RKO (cell line): ENCODE measurements around the gene SPCS2.
"Not testable (repeated sequence)": the region's sequence is repeated elsewhere in the genome, so short reads cannot be mapped to it uniquely, and the experiment has no call there.

Experiments used
- DNase-seq: peaks from one replicate; pipeline ENCODE4 v3.0.0-alpha.2; 2016; ENCODE audit warnings: low spot score

Gene SPCS2

DNA sequence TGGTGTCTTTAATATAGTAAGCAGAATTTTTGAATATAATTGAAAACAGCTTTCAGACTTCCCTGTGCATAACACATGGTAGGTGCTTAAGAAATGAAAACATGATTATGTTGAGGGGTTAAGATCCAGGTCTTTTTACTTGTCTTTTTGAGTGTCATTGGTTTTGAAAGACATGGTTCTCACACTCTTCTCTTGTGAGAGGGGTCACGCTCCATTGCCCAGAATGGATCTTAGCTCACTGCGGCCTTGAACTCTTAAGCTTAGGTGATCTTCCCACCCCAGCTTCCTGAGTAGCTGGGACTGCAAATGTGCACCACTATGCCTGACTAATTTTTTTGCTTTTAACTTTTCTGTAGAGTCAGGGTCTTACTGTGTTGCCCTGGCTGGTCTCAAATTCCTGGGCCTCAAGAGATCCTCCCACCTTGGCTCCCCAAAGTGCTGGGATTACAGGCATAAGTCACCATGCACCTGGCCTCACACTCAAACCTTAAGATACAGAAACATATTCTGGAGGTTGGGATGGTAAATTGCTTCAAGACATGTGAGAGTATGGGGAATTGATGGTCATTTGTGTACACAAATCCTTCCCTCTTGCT lies 1.4 kb downstream of the SPCS2 start:
- no peak for DNase-seq

DNA sequence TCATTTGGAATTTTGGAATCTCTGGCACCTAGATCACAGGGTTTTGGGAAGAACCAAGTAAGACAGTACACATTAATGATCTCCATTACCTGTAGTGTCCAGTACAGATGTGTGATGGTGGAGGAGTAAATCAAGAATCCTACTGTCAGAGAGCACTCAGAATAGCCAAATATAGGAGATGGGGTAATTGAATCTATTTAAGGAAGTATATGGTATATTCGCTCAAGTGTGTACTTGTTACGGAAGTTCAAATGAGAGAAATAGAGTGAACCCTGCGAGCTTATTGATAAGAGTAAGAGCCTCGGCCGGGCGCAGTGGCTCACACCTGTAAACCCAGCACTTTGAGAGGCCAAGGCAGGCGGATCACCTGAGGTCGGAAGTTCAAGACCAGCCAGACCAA lies 2.2 kb downstream of the SPCS2 start:
- no peak for DNase-seq

DNA sequence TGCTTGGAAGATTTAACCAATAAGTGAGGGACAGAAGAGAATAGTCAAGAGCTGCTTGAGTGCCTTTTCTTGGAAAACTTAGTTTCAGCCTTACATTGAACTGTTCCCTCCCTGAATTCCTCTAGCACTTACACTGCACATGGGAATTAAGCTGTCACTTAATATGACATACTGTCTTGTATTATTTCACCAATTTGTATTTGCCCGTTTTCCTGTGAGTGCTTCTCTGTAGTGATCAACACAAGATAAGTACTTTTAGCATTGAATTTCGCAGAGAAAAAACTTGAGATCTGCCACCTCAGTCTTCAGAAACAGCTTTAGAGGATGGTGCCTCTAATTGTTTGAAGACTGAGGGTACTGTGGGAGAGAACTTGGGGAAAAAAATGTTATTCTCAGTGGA lies 3.7 kb downstream of the SPCS2 start:
- DNase-seq: no peak

DNA sequence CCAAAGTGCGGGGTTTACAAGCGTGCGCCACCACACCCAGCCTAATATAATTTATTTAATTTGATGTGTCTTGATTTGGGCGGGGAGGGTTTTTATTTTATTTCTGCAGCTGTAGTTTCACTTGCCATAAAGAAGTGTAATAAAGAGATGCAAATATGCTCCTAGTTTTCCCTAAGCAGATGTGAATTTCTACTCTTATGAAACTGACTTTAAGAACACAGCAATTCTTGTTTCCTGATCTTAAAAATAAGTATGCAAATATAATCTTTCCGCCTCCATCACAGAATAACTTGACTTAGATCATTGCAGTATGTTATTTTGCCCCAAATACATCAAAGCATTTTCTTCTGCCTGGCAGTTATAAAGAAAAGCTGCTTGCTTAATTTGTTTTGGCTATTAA lies 4.4 kb downstream of the SPCS2 start:
- no peak for DNase-seq

DNA sequence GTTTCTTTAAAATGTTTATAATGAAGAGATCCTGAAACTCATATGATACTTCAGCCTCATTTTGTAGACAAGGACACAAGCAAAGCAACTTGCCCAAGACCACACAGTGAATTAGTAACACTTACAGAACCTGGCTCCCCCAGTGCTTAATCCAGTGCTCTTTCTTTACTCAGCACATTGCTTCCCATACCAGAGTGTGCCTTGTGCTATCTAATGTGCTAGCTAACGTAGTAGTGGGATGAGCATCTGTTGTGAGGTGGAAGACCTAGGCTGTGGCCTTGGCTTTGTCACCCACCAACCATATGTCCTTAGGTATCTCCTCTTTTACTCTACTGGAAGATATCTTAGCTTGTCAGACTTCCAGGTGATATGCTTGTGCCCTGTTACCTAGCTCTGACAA lies 5.1 kb downstream of the SPCS2 start:
- DNase-seq: no peak

DNA sequence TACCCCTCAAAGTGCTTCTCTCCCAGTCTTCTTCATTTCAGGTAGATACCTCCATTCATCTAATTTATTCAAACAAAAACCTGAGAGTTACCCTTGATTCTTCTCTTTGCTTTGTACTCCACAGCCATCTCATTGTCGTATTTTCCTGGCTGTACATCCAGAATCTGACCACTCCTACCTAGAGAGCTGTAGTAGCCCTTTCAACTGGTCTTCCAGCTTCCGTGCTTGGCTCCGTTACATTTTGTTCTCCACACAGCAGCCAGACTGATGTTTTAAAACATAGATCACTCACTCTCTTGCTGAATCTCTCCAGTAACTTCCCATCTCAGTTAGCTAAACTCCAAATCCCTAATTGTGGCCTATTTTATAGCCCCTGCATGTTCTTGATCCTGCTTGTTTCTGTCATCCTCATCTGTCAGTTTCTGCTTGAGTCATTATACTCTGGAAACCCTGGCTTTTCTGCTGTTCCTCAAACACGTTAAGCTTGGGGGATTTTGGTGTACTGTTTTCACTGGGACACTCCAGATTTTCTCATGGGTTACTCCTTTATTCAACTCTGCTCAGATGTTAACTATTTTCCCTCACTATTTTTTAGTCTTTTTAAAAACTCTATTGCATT lies 7.4 kb downstream of the SPCS2 start:
- DNase-seq: no peak

DNA sequence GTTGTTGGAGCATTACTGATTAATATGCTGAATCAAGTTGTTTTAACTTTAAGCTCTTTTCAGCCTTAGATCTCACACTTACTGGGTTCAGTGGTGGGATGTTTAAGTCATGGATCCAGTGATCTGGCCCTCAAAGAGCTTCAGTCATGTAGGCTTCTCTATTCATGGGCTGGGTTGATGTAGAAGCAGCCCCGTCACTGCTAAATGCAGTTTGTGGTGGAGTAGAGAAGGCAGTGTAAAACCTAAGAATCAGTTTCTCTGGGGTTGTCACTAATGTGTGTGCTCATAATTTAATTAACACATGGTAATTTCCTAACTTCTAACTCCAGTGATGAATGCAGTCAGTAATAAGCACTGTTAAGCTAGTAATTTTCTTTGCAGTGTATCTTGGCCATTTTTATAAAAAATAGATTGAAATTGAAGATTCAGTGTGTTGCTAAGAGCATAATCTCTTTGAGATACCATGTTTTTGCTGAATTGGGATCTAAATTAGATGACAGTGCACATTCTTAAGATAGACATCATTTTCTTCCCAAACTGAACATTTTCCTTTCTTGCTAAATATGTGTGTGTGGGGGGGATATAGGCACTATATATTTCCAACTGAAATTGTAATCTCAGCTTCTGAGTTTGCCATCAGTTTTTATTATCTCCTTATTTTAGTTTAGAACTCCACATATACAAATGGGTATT lies 9.0 kb downstream of the SPCS2 start:
- no peak for DNase-seq

DNA sequence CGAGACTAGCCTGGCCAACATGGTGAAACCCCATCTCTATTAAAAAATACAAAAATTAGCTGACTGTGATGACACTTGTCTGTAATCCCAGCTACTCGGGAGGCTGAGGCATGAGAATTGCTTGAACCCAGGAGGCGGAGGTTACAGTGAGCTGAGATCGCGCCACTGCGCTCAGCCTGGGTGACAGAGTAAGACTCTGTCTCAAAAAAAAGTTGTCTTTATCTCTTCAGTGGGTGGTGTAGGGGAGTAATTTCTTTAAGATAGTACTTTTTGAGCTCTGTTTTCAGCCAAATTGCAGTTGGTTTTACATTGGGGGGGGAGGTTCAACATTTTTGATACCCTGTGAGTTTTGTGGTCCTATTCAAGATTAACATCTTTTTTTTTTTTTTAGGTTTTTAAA lies 11.1 kb downstream of the SPCS2 start:
- DNase-seq: not testable (repeated sequence)

DNA sequence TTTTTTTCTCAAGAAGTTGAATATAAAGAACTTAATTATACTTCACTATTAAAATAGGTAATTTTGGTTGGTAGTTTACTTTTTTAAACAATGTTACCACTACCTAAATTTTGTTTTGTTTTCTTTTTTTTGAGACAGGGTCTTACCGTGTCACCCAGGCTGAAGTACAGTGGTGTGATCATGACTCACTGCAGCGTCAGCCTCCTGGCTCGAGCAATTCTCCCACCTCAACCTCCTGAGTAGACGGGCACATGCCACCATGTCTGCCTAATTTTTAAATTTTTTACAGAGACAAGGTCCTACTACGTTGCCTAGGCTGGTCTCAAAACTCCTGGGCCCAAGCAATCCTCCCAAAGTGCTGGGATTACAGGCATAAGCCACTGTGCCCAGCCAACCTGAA lies 17.6 kb downstream of the SPCS2 start:
- no peak for DNase-seq

DNA sequence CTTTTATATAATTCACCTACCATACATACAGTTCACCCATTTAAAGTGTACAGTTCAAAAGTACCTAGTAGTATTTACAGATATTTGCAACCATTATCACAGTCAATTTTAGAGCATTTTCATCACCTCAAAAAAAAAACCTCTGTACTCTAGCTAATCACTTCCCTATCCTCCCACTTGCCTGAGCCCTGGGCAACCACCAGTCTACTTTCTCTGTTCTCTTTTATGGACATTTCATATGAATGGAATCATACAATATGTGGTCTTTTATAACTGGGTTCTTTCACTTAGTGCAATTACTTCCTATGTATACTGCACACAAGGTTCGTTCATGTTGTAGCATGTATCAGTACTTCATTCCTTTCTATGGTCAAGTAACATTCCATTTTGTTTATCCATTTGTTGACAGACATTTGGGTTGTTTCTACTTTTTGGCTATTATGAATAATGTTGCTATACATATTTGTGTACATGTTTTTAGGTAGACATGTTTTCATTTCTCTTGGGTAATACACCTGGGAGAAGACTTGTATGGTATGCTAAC lies 21.9 kb downstream of the SPCS2 start:
- no peak for DNase-seq

DNA sequence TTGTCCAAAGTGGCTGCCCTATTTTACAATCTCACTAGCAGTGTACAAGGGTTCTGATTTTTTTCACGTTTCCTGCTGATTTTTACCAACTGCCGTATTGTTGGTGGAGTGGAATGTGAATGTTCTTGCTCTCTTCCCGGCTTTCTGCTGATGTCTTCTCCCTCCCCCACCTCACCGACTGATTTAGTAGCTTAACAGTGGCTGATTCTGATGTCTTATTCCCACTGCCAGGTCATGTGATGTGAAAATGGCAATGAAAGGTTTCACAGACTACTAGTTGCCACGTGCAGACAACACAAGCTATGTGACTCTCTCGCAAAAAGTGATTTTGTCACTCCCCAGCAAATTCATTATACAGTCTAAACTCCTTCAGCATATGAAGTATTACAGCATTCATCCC lies 22.4 kb downstream of the SPCS2 start:
- no peak for DNase-seq

DNA sequence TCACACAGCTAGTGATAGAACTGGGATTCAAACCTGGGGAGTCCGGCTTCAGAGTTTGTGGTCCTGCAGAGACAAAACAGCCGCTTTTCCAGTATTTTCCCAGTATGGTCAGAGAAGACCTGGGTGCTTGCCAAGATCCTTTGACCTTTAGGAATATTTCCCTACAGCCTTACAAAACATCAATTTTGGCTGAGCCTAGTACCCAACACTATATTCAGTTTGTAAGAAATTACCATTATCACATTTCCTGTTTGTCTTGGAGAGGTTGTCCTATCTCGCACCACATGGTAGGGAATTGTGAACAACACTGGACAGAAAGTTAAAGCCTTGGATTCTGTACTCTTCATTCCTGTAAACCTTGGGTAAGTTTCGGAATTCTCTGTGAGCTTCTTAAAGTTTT lies 29.0 kb downstream of the SPCS2 start:
- DNase-seq: no peak

DNA sequence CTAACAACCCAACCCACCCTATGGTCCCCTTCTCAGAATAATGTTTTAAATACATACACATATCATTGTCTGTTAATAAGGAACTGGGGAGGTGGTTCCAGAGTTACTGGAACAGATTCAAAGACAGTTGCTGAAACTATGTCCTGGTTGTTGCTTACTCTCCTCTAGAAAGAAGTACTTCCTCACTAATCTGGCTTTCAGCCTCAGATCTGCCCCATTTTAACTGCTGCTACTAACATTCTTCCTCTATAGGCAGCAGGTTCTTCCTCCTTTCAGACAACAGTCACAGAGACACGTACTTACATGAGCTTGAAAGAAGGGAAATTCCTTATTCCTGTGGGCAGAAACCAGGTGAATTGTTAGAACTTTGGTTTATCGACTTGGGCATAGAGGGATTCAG lies 31.6 kb downstream of the SPCS2 start:
- no peak for DNase-seq

DNA sequence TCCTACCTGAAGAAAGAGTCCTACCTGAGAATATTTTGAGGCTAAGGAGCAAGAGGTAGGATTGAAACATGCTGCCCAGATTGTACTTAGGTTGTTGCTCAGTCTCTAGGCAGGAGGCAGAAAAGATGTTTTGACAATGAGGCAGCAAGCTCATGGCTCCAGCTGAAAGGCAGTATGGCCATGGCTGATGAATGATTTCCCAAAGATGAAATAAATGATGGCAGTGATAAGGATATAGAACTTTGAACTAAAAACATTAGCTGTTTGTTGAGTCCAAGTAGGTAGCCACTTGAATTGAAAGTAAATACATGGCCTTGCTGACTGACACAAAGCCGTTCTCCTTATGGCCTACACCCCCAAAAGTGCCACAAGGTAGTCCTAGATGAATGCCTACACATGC lies 32.8 kb downstream of the SPCS2 start:
- DNase-seq: no peak

DNA sequence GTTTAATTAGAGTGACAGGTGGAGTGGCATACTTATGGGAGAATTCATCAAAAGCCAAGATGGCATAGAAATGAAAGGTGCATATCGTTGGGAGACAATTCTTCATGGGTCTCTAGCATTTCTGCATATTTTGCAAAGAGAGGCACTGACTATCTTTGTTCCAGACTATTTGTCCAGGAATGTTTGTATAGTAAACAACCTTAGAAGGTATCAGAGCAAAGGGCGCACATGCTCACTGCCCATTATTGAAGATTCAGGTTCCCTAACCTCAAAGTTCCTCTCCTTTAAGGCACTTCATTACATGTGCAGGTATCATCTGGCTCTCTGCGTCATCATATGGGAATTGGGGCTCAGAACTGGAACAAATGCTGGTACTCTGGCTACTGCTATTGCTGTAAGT lies 35.0 kb downstream of the SPCS2 start:
- no peak for DNase-seq

DNA sequence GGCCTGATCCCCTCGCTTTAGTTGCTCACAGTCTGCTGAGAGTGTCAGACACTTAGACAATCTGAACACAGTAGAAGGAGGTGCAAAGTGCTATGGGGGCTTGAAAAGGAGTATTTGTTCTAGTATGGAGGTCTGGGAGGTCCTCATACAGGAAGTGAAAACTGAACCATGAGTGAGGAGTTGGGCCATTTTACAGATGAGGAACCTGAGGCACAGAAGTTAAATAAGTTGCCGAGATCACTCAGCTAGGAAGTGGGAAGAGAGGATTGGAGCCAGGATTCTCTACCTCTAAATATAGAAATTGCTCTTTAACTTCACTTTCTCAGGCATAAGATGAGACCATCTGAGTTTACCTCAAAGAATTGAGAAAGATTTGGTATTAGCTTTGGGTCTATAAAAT lies 35.7 kb downstream of the SPCS2 start:
- no peak for DNase-seq

DNA sequence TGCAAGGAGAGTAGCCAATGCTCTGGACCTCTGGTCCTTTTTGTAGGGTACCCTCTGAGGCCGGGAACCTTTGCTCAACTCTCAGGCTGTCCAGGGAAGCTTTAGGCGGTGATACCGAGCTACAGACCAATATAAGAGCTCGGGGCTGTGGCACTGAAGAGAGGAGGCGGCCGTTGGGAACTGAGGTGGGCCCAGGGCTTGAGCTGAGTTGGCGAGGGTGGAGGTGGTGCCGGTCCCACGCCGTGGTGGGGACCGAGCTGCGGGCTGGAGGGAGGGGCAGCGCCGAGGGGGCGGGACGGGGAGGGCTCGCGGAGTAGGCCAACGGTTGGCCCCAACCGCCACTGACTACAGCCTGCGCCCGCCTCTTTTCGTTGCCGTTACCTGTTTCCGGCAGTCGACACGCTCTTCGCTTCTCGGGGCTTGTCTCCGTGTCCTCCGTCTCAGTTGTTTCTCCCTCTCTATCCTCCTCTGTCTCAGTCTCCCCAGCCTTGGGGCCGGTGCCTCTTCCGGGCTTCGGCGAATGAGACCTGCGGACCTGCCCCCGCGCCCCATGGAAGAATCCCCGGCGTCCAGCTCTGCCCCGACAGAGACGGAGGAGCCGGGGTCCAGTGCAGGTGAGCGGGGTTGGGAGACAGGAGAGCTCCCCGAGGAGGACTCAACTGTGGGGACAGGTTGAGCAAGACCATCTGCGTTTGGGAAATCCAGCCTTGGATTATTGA lies 39.6 kb downstream of the SPCS2 start, which contains the start of gene NEU3:
Gene NEU3 (plus strand): TSS at position 393 of the 719 bp plus-strand sequence. CDS start 128 bp downstream, at position 521.
- DNase-seq: peak; percentile 82

DNA sequence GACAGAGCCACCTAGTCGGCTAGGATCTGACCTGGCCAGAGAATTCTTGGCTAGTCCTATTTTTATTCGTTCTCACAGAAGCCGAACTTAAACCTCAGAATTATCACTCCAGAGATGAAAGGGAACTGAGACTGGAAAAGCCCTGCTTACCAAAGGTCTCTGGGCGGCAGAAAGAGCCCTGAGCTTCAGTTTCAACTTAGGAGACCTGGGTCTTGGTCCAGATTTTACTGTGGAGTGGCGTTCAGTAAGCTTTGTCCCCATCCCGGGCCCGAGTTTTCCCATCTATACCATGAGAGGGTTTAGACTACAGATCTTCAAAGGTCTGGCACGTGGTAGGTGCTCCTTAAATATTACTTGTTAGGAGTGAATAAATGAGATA lies 40.2 kb downstream of the SPCS2 start:
- peak; percentile 40 for DNase-seq

DNA sequence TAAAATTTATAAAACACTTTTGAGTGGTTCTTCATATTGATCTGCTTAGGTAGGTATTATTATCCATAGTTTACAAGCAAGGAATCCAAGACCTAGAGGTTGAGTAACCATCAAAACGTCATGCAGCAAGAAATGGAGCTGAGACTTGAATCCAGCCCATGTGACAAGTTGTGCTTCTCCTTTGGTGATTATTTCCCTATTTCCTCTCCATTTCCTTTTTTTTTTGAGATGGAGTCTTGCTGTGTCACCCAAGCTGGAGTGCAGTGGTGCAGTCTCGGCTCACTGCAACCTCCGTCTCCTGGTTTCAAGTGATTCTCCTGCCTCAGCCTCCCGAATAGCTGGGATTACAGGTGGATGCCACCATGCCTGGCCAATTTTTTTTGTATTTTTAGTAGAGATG lies 41.1 kb downstream of the SPCS2 start:
- DNase-seq: peak; percentile 27

DNA sequence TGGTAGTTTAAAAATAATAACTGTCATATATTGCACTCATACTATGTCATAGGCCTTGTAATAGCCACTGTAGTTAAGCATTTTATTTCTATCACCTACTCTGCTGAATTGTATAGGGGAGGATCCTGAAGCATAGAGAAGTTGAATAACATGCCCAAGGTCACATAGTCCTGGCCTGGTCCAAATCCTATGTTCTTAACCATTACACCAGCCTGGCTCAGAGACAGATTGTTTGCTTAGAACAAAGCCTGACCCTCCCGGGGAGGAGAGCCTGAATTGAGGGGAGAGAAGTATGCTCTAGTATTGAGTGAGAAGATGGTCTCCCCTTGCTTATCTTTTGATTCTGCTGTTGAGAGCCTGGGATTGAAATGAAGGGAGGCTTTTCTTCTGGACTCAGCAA lies 41.9 kb downstream of the SPCS2 start:
- DNase-seq: no peak

DNA sequence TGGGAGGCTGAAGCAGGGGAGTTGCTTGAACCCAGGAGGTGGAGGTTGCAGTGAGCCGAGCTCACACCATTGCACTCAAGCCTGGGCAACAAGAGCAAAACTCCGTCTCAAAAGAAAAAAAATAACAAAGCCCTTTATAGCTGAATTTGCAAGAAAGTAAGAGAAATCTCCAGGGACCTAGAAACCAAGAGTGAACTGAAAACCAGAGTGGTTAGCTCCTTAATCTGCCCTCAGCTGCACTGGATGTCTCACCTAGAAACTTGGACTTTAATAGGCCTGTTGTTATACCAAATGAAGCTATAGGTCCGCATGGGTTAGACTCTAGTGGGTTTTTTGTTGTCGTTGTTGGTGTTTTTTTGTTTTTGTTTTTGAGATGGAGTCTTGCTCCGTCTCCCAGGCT lies 43.8 kb downstream of the SPCS2 start:
- DNase-seq: no peak

DNA sequence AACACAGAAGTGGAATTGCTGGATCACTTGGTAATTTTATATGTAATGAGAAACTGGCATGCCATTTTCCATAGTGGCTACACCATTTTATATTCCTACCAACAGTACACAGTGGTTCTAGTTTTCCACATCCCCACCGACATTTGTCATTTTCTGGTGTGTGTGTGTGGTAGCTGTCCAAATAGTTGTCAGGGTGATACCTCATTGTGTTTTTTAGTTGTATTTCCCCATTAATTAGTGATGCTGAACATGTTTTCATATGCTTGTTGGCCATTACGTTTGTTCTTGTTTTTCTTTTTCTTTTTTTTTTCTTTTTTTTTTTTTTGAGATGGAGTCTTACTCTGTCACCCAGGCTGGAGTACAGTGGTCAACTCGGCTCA lies 51.9 kb downstream of the SPCS2 start:
- DNase-seq: no peak

DNA sequence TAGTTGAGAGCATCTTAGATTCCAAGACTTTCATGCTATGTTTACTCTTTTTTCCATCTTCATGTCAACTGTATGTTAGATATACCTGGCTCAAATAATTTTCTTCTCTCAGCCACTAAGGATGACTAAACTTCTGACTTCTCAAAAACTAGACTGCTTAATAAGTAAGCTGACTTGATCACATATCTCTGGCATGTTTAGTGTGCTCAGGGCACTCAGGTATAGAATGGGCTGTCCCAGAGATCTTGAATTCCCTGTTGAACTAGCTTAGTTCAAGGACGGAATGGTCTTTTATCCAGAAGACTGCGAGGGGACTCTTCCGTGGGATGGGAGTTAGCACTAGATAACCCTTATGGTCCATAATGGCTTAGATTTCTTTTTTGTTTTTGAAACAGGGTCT lies 52.6 kb downstream of the SPCS2 start:
- DNase-seq: no peak
